Head of caudate nucleus (tissue), 42 donors: ENCODE results near the gene PPARD.

Experiments used
- DNase-seq, 42 donors: peaks; one replicate each; pipeline versions ENCODE4 v3.0.0 to v3.0.0-alpha.2; 2020 to 2021; ENCODE audit warnings: mixed read lengths in 7 of 42
- intact Hi-C: fragments of 100-400 bp; cut with DNase I; formaldehyde crosslinking; loops from one replicate; pipeline ENCODE4 v1.15.0; 2022

PPARD gene

DNA sequence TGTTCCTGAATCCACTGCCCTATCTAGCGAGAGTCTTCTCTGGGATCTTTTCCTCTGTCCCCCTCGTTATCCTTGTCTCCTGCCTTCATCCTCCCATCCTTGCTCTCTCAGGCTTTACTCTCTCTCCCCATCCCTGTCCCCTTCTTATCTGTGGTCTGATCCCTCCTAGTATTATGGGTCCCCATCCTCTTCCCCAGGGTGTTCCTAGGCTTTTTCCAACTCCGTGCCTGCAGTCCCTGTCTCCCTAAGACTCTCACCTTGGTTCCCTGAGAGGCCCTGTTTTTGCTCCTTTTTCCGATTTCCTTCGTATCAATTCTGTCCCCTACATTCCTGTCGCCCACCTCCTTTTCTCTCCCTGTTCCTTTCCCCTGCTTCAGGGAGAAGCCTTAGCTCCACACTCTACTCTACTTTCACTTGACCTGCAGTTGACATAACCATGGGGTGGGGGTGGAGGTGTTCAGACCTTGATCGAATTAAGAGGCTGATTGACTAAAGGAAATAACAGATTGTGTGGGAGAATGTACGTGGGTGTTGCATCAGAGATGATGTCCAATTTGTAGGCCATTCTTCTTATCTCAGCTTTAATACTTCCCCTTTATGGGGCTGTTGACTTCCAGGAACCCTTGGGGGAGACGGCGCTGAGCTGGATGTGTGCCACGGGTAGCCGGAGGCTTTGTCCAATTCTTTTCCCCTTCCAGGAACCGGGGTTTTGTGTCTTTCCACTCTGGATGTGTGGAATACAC lies 905 bp downstream of the PPARD start:
- DNase-seq, result peak in 12 of 42 donors; percentile 12 to 59 (median 30)
- intact Hi-C loops, result loop anchor here (2.0 kb wide), 1 partner anchor 108 kb away; no protein-coding TSS in a partner anchor

DNA sequence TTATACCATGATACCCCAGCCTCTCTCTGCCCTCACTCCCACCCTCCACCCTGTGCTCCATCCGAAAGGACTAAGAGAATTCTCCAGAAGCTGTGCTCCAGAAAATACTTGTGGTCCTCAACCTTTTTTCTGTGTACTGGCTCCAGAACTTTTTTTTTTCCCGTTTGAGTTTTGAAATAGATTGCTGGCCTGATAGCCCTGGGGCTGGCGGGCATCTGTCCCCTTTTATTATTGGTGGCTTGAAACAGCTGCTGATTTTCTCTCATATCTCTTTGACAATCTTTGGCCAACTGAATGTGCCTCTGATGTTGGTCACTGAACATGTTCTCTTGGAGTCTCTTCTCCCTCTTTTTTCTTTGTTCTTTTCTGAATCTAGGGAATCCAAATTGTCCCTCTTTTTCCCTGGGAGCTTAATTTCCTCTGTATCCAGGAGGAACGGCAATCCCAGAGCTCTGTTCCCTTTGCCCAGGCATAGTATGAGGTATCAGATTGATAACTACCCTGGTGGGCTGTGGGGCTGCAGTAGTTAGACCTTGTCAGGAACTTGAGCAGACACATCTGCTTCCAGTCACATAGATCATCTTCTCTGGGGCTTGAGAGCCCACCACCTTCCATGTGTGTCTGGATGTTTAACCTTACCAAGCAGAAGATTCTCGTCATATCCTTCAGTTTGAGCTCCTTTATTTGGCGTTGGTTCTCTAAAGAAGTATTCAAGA lies 1.6 kb downstream of the PPARD start:
- peak in 1 of 42 donors; percentile 27 for DNase-seq
- intact Hi-C loops, result loop anchor here (2.0 kb wide), 1 partner anchor 107 kb away; no protein-coding TSS in a partner anchor

DNA sequence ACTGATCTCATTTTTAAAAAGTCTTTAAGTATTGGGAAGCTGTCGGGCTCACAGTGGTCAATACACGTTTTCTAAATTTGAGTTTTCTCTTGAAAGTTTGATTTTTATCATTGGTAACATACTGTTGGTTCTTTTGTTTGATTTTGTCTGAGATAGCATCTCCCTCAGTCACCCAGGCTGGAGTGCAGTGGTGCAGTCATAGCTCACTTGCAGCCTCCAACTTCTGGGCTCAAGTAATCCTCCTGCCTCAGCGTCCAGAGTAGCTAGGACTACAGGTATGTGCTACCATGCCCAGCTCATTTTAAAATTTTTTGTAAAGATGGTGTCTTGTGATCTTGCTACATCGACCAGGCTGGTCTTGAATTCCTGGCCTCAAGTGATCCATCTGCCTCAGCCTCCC lies 9.1 kb downstream of the PPARD start:
- intact Hi-C loops, result no loop called here
- DNase-seq, result no peak

DNA sequence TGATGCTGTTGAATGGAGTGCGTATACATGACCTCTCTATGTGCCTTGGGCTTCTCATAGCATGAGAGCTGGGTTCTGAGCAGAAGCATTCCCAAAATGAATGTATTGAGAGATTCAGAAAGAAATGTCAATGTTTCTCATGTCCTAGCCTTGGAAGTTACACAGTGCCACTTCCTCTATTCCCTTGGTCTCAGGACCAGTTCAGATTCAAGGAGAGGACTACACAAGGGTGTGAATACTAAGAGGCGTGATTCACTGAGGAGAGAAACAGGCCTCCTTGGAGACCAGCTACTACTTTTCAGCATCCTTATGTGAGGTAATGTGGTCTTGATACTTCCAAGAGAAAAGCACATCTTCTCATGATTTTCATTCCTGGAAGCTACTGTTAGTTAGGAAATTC lies 10.4 kb downstream of the PPARD start:
- intact Hi-C loops, result no loop called here
- no peak for DNase-seq

DNA sequence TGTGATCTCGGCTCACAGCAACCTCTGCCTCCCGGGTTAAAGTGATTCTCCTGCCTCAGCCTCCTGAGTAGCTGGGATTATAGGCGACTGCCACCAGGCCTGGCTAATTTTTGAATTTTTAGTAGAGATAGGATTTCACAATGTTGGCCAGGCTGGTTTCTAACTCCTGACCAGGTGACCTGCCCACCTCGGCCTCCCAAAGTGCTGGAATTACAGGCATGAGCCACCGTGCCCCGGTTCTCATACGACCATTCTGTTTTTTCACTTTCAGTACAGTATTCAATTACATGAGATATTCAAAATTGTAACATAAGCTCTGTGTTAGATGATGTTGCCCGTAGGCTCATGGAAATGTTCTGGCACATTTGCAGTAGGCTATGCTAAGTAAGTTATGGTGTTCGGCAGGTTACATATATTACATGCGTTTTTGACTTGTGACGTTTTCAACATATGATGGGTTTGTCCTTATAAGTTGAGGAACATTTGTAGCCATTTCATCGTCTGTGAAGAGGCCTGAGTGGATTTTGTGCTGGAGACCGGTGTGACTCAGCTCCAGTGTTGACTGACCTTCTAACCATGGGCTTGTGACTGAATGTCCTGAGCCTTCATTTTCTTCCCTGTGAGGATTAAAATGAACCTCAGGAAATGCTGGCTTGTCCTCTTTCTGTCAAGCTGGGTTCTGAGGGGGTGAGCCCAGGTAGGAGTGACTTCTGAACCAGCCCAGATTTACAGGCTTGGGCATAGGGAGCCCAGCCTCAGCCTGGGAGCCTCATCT lies 12.2 kb downstream of the PPARD start:
- peak in 1 of 42 donors; percentile 38 for DNase-seq
- intact Hi-C loops, result no loop called here

DNA sequence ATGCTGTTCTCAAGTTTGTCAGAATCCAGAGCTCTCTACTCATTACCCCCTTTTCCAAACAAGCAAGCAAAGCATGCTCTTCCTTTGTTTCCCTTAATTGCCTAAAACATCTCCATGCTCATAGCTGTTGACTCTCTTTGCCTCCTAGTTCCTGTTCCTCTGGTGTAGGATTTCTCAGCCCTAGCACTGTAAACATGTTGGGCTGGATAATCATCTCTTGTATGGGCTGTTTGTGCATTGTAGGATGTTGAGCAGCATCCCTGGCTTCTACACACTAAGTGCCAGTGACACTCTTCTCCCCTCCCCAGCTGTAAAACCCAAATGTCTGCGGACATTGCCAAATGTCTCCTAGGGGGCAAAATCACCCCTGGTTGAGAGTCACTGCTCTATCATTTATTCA lies 14.0 kb downstream of the PPARD start:
- DNase-seq, result peak in 1 of 42 donors; percentile 30
- intact Hi-C loops, result no loop called here

DNA sequence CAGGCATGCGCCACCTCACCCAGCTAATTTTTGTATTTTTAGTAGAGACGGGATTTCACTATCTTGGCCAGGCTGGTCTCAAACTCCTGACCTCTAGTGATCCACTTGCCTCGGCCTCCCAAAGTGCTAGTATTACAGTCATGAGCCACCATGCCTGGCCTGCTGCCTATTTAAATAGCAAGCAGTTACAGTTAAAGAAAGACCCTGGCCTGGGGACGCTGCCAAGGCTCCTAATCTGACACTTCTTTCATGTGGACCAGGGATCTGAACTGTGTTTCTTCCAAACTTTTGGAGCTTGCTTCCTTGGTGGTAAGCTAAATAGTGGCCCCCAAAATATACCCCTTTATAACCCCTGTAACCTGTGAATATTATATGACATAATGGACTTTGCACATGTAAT lies 15.3 kb downstream of the PPARD start:
- intact Hi-C loops, result no loop called here
- no peak for DNase-seq

DNA sequence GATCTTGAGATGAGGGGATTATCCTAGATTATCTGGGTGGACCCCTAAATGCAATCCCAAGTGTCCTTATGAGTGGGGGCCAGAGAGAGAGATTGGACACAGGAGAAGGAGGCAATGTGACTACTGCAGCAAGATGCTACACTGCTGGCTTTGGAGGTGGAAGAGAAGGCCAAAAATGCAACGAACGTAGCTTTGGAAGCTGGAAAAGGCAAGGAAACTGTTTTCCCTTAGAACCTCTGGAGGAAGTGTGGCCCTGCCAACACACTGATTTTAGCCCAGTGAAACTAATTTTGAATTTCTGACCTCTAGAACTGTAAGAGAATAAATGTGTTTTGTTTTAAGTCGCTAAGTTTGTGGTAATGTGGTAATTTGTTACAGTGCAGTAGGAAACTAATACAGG lies 15.7 kb downstream of the PPARD start:
- DNase-seq, result no peak
- intact Hi-C loops, result no loop called here

DNA sequence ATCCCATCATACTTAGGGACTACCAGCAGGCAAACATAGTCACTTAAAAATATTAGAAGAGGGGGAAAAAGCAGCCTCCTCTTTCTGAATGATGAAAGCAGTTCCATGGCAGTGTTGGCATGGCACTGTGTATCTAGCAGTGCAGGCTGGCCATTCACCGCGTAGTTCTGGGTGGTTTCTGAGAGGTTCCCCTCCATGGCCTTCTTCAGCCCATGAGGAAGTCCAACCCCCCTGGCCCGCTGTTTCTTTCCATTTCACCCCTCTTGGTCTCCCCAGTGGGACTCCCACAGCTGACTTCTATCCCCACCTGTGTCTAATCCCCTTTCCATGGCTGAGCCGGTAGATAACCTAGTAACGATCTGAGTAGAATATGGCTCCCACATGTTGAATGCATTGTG lies 17.0 kb downstream of the PPARD start:
- intact Hi-C loops, result no loop called here
- DNase-seq, result peak in 1 of 42 donors; percentile 10

DNA sequence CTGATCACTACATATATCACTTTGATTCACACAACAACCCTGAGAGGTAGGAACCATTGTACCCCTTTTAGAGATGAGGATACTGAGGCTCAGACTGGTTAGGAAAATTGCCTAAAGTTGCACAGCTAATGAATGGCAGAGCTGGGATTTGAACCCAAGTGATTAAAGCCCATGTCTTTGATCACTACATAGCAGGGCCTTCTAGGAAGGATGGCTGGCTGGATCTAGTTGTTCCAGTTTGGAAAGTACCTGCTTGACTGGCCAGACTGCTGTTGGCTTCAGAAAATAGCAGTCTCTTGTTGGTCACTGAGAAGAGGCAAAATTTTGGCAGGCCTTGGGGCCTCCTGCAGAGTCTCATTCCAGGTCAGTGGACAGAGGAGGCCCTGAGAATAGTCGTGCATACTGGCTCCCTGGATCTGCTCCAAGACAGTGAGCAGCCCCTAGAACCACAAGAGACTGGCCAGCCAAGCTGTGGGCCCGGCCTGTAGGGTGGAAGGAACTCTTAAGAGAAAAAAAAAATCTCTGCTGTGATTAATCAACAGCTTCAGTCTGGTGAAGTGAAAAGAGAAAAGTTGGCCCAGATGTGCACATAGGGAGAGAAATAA lies 17.5 kb downstream of the PPARD start:
- intact Hi-C loops, result no loop called here
- DNase-seq, result peak in 34 of 42 donors; percentile 21 to 81 (median 54)

DNA sequence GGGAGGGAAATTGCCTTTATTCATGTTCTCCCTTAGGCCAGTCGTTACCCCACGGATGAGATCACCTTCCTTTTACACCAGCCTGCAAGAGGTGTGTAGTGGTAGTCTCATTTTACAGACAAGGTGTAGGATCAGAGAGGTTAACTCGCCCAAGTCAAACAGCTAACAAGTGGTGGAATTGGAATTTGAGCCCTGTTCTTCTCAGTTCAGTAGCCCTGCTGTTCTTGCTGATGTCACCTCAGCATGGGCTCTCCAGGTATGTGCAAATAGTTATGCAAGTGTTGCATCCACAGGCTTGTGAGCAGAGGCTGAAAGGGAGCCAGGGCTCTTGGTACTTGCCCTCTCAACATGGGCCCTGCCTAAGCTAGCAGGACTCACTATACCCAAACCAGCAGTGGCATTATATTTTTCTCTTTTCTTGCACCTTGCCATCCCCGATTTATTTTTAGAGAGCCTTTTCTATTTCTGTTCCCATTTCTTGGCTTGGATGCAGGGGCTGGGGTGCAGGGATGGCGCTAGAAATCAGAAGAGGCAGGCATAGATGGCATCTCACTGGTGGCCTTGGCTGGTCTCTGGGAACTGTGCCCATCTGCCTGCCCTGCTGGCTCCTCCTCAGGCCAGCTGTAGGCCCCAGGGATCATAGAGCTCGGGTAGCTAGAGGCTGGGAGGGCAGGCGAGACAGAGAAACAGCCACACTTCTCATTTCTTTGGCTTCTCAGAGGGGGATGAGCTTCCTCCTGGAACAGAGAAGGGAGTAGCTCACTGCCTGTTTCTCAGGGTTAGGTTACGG lies 18.2 kb downstream of the PPARD start:
- intact Hi-C loops, result no loop called here
- DNase-seq, result peak; percentile 51 to 92 (median 81)

DNA sequence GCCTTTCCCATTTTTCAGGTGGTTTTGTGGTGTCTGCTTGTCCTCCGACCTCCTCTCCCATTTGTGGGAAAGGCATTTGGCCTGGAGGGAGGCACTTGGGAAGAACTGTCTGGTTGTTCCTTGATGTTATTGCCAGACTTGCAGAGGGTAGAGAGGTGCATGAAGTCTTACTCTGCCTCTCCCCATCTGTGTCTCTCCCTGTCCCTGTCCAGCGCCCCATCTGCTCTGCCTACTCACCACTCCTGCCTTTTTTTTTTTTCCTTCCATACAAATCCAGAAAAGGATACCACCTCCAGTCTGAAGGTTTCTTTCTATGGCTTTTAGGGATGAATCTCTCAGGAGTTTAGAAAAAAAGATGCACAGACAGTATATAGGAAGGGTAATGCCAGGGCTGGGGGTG lies 19.8 kb downstream of the PPARD start:
- DNase-seq, result no peak
- intact Hi-C loops, result no loop called here

DNA sequence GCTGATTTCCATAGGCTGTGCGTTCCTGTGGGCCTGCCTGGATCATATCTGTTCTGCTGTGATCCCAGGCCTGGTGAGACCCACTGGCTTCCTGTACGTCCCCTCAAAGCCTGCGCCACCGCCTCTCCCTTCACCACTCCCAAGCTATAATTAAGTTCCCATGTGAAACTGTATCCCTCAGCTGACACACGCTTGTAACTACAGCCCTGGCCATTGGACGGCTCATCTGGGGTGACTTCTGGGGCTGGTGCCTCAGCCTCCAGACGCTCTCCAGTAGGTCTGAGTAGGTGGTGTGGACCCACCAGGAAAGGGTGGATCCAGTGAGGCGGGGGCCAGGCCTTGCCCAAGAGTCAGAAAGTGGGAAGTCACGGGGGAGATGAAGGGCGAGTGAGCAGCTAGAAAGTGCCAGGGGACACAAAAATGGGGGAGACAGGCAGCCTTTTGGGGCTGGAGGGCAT lies 21.0 kb downstream of the PPARD start:
- intact Hi-C loops, result no loop called here
- no peak for DNase-seq

DNA sequence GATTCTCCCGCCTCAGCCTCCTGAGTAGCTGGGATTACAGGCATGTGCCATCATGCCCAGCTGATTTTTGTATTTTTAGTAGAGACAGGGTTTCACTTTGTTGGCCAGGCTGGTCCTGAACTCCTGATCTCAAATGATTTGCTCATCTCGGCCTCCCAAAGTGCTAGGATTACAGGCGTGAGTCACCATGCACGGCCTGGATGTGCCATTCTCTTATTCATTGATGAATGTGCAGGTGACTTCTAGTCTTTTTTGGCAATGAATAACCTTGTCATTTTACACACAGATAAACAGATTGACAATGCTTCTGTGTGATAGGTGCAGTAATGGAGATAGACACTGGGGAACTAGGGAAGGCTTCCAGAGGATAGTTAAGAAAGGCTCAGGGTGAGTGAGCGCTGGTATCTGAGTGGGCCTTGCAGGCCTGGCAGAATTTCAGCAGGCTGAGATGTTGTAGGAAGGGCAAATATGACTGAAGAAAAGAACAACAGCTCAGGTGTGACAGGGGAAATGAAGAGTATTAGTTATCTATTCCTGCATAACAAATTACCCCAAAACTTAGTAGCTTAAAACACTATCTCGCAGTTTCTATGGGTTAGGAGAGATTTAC lies 23.3 kb downstream of the PPARD start:
- no peak for DNase-seq
- intact Hi-C loops, result no loop called here

DNA sequence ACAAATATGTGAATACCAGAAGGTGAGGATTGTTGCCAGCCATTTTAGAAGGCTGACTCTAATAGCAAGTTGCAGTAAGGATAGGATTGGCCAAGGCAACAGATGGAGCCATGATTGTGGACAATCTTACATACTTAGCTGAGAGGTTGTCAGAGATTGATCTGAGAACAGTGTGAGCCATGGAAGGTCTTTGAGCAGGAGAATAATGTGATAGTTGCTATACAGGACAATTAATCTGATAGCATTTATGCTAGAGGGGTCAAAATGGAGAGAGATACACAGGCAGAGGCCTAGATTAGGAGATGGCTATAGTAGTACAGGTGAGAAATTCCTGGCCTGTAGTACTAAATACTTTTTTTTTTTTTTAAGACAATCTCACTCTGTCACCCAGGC lies 23.8 kb downstream of the PPARD start:
- DNase-seq, result no peak
- intact Hi-C loops, result no loop called here

DNA sequence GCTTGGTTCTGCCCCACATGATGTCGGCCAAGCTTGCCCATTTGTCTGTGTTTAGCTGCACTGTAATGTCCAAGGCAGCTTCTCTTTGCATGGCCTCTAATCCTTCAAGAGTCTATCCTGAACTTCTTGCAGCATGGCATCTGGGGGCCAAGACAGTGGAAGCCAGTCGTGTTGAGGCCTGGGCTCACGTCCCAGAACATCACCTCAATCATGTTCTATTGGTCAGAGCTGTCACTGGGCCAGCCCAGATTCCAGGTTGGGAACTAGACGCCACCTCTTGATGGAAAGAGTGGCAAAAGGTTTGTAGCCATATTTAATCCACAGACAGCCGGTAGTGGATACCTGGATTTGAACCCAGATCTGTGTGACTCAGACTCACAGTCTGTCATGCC lies 25.3 kb downstream of the PPARD start:
- DNase-seq, result no peak
- intact Hi-C loops, result no loop called here

DNA sequence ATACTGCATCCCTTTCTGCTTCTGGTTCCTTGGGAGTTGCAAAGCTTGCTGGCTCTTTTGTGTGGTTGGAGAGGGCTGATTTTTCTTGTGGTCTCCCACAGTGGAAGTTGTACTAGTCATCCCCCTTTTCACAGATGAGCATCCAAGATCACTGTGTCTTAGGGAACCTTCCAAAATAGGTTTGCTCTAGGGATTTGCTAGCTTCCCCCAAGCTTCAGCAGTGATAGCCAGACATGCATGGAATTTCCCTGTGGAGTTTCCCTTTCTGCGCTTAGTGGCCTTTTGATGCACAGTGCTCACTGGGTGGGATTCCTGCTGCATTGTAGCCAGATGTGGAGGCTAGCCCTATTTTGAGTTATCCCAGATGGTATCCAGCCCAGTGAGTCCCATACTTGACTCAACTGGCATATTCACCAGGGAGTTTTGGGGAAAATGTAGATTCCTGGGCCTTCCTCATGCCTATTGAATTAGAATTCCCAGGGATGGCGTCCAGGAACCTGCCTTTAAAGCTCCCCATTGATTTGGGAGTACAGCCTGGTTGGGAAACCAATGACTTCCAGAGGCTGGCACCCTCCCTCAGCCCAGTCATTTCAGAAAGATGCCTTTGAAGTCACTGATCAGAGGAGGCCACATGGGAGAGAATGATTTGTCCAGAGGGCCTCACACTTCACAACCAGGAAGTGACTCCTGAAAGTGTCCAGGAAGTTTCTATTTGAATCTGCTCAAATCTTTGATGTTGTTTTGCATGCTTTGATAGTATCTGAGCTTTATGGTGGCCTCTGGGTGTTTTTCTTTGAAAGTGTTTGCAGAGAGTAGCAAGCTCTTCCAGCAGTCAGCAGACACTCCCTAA lies 25.9 kb downstream of the PPARD start:
- DNase-seq, result no peak
- intact Hi-C loops, result no loop called here
